22Rv1 (cell line): ENCODE data around the gene RFT1.

Source experiments
- ZFX ChIP-seq: fragments of 450-650 bp; IDR thresholded peaks from 2 replicates; pipeline ENCODE4 v1.6.1; 2017; ENCODE audit warnings: antibody characterized with exemption, borderline replicate concordance
- TF ChIP-seq, protein P1 (sequence below): fragments of 450-650 bp; IDR thresholded peaks from 2 replicates; pipeline ENCODE4 v1.5.1; 2017; ENCODE audit warnings: mild to moderate bottlenecking

DNA sequence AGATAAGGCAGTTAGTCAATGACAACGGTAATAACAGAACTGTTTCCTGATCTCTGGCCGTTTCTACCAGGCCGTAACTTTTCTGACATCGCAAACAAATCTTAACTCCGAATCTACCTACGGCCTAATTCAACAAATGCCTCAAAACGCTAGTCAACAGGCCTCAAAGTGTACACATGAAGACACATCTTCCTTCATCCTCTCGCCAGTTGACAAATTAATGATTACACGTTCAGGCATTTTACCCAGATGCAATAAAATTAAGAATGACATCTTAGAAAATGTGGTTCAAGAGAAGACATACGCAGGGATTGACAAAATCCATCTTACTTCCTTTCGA is 85.9 kb downstream of the RFT1 start:
- TF ChIP-seq, protein P1, sequence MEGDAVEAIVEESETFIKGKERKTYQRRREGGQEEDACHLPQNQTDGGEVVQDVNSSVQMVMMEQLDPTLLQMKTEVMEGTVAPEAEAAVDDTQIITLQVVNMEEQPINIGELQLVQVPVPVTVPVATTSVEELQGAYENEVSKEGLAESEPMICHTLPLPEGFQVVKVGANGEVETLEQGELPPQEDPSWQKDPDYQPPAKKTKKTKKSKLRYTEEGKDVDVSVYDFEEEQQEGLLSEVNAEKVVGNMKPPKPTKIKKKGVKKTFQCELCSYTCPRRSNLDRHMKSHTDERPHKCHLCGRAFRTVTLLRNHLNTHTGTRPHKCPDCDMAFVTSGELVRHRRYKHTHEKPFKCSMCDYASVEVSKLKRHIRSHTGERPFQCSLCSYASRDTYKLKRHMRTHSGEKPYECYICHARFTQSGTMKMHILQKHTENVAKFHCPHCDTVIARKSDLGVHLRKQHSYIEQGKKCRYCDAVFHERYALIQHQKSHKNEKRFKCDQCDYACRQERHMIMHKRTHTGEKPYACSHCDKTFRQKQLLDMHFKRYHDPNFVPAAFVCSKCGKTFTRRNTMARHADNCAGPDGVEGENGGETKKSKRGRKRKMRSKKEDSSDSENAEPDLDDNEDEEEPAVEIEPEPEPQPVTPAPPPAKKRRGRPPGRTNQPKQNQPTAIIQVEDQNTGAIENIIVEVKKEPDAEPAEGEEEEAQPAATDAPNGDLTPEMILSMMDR: no peak
- no peak for TF ChIP-seq ZFX
